HG03565 (cell line): Measurements from ENCODE around the gene YPEL2.
"Not testable (repeated sequence)": the region's sequence is repeated elsewhere in the genome, so short reads cannot be mapped to it uniquely, and the experiment has no call there.

ENCODE experiments used
- ATAC-seq: cut with Tn5 transposase; IDR thresholded peaks from one replicate; pipeline ENCODE4 v1.9.1; 2021; ENCODE audit warnings: mild to moderate bottlenecking, moderate library complexity; ENCODE audit not compliant: unreplicated experiment

Gene YPEL2

GRCh38 chr17:59402760-59403159, 71.3 kb downstream of the YPEL2 start:
- ATAC-seq = no peak

- no peak for ATAC-seq
Observed at GRCh38 chr17:59404471-59404870, 73.0 kb downstream of the YPEL2 start.

- no peak for ATAC-seq
Observed at GRCh38 chr17:59405944-59406705, 74.7 kb downstream of the YPEL2 start.

- no peak for ATAC-seq
Observed at GRCh38 chr17:59406808-59407381, 75.4 kb downstream of the YPEL2 start.

GRCh38 chr17:59409336-59410048, 78.0 kb downstream of the YPEL2 start:
- no peak for ATAC-seq

- ATAC-seq = no peak
Observed at GRCh38 chr17:59410049-59410437, 78.6 kb downstream of the YPEL2 start.

GRCh38 chr17:59412431-59412830, 81.0 kb downstream of the YPEL2 start:
- not testable (repeated sequence) for ATAC-seq

- no peak for ATAC-seq
Observed at GRCh38 chr17:59413014-59413766, 81.7 kb downstream of the YPEL2 start.

- no peak for ATAC-seq
Observed at GRCh38 chr17:59415397-59415796, 83.9 kb downstream of the YPEL2 start.

- ATAC-seq = no peak
Observed at GRCh38 chr17:59416184-59416583, 84.7 kb downstream of the YPEL2 start.

GRCh38 chr17:59417452-59417851, 86.0 kb downstream of the YPEL2 start:
- no peak for ATAC-seq

- ATAC-seq = no peak
Observed at GRCh38 chr17:59418732-59419166, 87.3 kb downstream of the YPEL2 start.

- no peak for ATAC-seq
Observed at GRCh38 chr17:59420901-59421300, 89.4 kb downstream of the YPEL2 start.

GRCh38 chr17:59421722-59422121, 90.3 kb downstream of the YPEL2 start:
- no peak for ATAC-seq

GRCh38 chr17:59423137-59423724, 91.8 kb downstream of the YPEL2 start:
- no peak for ATAC-seq

- ATAC-seq = no peak
Observed at GRCh38 chr17:59423903-59424302, 92.4 kb downstream of the YPEL2 start.

- ATAC-seq = no peak
Observed at GRCh38 chr17:59424331-59424730, 92.9 kb downstream of the YPEL2 start.

- ATAC-seq = no peak
Observed at GRCh38 chr17:59425085-59425931, 93.9 kb downstream of the YPEL2 start.

- no peak for ATAC-seq
Observed at GRCh38 chr17:59426031-59426430, 94.6 kb downstream of the YPEL2 start.

- no peak for ATAC-seq
Observed at GRCh38 chr17:59427425-59427921, 96.0 kb downstream of the YPEL2 start.
